Panc1 (cell line): Measurements from ENCODE around the gene NOP56. TPM values are rescaled to one million over a fixed set of nuclear protein-coding genes. Genes with fewer than 3 reads are reported as not detected.
A peak's percentile ranks its signal among the peaks of the same experiment; 100 is the strongest.

Source experiments
- ATAC-seq: fragments of 200-7000 bp; cut with Tn5 transposase; 2 replicates; pipeline ENCODE4 v1.9.1; 2020; ENCODE audit warnings: mild to moderate bottlenecking, moderate library complexity
- BruUV-seq: library from RNA; stranded (reverse); fragments of 400-500 nt; replicated peaks from 2 replicates; lab custom pipeline; 2021; lab: Mats Ljungman, UMichigan
- CTCF ChIA-PET: fragments of 300-600 bp; sonication (Branson Sonifier 250); formaldehyde crosslinking; loops from one replicate; lab custom pipeline; 2022; ENCODE audit warnings: antibody characterized with exemption; lab: Charles Lee
- POLR2A ChIA-PET: fragments of 300-600 bp; sonication (Branson Sonifier 250); formaldehyde crosslinking; loops from one replicate; lab custom pipeline; 2022; ENCODE audit warnings: antibody characterized with exemption; lab: Charles Lee
- DNase-seq: peaks from one replicate; pipeline ENCODE4 v3.0.0-alpha.2; 2010; ENCODE audit warnings: low read depth, low spot score
- H3K27ac ChIP-seq: 2 replicates; pipeline ENCODE4 v1.5.1; 2011; ENCODE audit warnings: mild to moderate bottlenecking, low read length, inconsistent platforms
- H3K27me3 ChIP-seq: fragments of 200-500 bp; sonication (Bioruptor generic); 2 replicates; pipeline ENCODE4 v1.6.0; 2014; ENCODE audit warnings: low read length, inconsistent platforms; ENCODE audit not compliant: control insufficient read depth, insufficient read depth
- H3K36me3 ChIP-seq: fragments of 200-500 bp; sonication (Bioruptor generic); 2 replicates; pipeline ENCODE4 v1.5.1; 2014; ENCODE audit warnings: inconsistent platforms, mild to moderate bottlenecking, low read length, moderate library complexity; ENCODE audit not compliant: control insufficient read depth, insufficient read depth
- H3K4me1 ChIP-seq: 2 replicates; pipeline ENCODE4 v1.5.1; 2011; ENCODE audit warnings: inconsistent platforms, mild to moderate bottlenecking, low read length, moderate library complexity; ENCODE audit not compliant: control insufficient read depth, insufficient read depth
- H3K4me3 ChIP-seq, 2 experiments: 2 replicates each; pipeline ENCODE4 v1.5.1; 2011 to 2012; ENCODE audit warnings: low read depth in 2 of 2, low read length in 2 of 2, mild to moderate bottlenecking in 2 of 2, inconsistent platforms in 1 of 2, moderate library complexity in 1 of 2
- H3K9me3 ChIP-seq: fragments of 200-500 bp; sonication (Bioruptor generic); 2 replicates; pipeline ENCODE4 v1.5.1; 2014; ENCODE audit warnings: low read depth, mild to moderate bottlenecking, inconsistent platforms, low read length, moderate library complexity; ENCODE audit not compliant: control insufficient read depth, insufficient read depth
- POLR2AphosphoS5 ChIP-seq: IDR thresholded peaks from 2 replicates; pipeline ENCODE4 v1.6.1; 2012; ENCODE audit warnings: mild to moderate bottlenecking, low read depth, low read length, moderate library complexity
- SIN3A ChIP-seq: IDR thresholded peaks from 2 replicates; pipeline ENCODE4 v1.6.1; 2012; ENCODE audit warnings: low read depth, mild to moderate bottlenecking, low read length, moderate library complexity, borderline replicate concordance; ENCODE audit not compliant: insufficient read depth
- TCF7L2 ChIP-seq: IDR thresholded peaks from 2 replicates; pipeline ENCODE4 v1.6.1; 2011; ENCODE audit warnings: mild to moderate bottlenecking, low read depth, low read length, inconsistent platforms
- in situ Hi-C: cut with HindIII; loops from 2 replicates; pipeline ENCODE4 v1.10.0; 2016; ENCODE audit warnings: low sequenced_read_pairs, low pct_unique_long_range_greater_than_20kb
- intact Hi-C: fragments of 100-400 bp; cut with micrococcal nuclease; formaldehyde crosslinking; loops from one replicate; pipeline ENCODE4 v1.10.0; 2022; ENCODE audit not compliant: unreplicated experiment
- total RNA-seq: library from RNA; stranded (reverse); gene quantifications from one replicate; pipeline ENCODE4 v1.2.1, GENCODE V29; 2021; ENCODE audit not compliant: unreplicated experiment
- TF ChIP-seq, protein P1 (sequence below): fragments of 450-650 bp; IDR thresholded peaks from 2 replicates; pipeline ENCODE4 v1.5.1; 2017; ENCODE audit warnings: mild to moderate bottlenecking
- TF ChIP-seq, protein P2 (sequence below), 2 experiments: IDR thresholded peaks; 2 replicates each; pipeline ENCODE4 v1.6.1; 2011 to 2012; ENCODE audit warnings: low read depth in 2 of 2, control low read depth in 1 of 2, low read length in 1 of 2, mild to moderate bottlenecking in 1 of 2, moderate library complexity in 1 of 2; ENCODE audit not compliant: insufficient read depth in 1 of 2

NOP56 gene
- total RNA-seq, 1 experiment from 2014 or later = 354 TPM

DNA sequence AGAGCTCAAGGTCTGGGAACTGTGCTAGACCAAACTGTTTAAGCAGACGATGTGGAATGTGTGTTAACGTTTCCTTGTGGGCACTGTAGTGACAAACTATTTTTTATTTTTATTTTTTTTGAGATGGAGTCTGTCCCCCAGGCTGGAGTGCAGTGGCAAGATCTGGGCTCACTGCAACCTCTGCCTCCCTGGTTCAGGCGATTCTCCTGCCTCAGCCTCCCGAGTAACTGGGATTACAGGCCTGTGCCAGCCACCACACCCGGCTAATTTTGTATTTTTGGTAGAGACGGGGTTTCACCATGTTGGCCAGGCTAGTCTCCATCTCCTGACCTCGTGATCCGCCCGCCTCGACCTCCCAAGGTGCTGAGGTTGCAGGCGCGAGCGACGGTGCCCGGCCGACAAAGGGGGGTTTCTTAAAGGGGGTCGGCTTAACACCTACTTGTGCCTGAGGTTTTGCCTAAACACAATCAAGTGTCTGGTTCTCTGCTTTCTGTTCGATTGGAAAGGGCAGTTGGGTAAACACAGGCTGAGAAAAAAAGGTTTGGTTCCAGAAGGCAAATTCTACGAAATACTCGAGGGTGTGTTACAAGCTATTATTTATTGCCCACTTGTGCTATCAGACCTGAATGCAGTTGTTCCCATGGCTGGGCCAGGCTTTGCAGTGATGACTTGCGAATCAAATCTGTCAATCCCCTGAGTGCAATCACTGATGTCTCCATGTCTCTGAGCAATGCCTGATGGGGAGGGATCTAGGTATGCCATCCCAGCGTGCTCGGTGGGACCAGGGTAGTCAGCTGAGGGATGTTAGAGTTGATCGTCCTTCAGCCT, 1.3 kb downstream of the NOP56 start:
- ATAC-seq = no peak
- no peak for DNase-seq
- BruUV-seq = no TSS peak
- Histone ChIP-seq H3K4me3 (peak overlapping the region; percentile 80 to 99), H3K36me3 (peaks cover 38% of the 10 kb centered on the region), H3K4me1 (peaks cover 16% of the 10 kb centered on the region), H3K9me3 (no peaks in the 10 kb centered on the region), H3K27me3 (no peaks in the 10 kb centered on the region), H3K27ac (peak overlapping the region; percentile 88)
- intact Hi-C loops (no loop called here), in situ Hi-C loops (no loop called here)
- ChIA-PET CTCF (no interaction called here), POLR2A (interaction anchor here (0.6 to 0.7 kb wide), 2 partner anchors 10 to 209 kb away, joined by 3 to 4 read pairs; partner anchors contain the start of gene IDH3B)
- TF ChIP-seq, protein P1, sequence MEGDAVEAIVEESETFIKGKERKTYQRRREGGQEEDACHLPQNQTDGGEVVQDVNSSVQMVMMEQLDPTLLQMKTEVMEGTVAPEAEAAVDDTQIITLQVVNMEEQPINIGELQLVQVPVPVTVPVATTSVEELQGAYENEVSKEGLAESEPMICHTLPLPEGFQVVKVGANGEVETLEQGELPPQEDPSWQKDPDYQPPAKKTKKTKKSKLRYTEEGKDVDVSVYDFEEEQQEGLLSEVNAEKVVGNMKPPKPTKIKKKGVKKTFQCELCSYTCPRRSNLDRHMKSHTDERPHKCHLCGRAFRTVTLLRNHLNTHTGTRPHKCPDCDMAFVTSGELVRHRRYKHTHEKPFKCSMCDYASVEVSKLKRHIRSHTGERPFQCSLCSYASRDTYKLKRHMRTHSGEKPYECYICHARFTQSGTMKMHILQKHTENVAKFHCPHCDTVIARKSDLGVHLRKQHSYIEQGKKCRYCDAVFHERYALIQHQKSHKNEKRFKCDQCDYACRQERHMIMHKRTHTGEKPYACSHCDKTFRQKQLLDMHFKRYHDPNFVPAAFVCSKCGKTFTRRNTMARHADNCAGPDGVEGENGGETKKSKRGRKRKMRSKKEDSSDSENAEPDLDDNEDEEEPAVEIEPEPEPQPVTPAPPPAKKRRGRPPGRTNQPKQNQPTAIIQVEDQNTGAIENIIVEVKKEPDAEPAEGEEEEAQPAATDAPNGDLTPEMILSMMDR = no peak
- no peak for TF ChIP-seq POLR2AphosphoS5
- TF ChIP-seq, protein P2, sequence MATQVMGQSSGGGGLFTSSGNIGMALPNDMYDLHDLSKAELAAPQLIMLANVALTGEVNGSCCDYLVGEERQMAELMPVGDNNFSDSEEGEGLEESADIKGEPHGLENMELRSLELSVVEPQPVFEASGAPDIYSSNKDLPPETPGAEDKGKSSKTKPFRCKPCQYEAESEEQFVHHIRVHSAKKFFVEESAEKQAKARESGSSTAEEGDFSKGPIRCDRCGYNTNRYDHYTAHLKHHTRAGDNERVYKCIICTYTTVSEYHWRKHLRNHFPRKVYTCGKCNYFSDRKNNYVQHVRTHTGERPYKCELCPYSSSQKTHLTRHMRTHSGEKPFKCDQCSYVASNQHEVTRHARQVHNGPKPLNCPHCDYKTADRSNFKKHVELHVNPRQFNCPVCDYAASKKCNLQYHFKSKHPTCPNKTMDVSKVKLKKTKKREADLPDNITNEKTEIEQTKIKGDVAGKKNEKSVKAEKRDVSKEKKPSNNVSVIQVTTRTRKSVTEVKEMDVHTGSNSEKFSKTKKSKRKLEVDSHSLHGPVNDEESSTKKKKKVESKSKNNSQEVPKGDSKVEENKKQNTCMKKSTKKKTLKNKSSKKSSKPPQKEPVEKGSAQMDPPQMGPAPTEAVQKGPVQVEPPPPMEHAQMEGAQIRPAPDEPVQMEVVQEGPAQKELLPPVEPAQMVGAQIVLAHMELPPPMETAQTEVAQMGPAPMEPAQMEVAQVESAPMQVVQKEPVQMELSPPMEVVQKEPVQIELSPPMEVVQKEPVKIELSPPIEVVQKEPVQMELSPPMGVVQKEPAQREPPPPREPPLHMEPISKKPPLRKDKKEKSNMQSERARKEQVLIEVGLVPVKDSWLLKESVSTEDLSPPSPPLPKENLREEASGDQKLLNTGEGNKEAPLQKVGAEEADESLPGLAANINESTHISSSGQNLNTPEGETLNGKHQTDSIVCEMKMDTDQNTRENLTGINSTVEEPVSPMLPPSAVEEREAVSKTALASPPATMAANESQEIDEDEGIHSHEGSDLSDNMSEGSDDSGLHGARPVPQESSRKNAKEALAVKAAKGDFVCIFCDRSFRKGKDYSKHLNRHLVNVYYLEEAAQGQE (IDR thresholded peaks at IDR 0.05; ENCODE audit: insufficient read depth in 1 of 2, low read depth in 2 of 2, low read length in 1 of 2) = no peak
- TF ChIP-seq SIN3A = no peak
- no peak for TF ChIP-seq TCF7L2

DNA sequence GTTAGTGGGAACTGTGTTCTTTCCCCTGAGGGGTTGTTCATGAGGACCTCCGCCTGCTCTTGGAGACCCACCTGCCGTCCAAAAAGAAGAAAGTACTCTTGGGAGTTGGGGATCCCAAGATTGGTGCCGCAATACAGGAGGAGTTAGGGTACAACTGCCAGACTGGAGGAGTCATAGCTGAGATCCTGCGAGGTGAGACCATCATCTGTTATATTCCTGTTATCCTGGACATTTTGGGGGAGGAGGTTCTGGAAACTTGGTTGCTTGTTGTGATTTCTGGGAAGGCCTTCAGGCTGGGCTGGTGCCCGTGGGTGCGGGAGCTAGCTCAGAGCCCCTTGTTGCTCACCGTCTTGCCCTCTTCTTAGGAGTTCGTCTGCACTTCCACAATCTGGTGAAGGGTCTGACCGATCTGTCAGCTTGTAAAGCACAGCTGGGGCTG, 2.0 kb downstream of the NOP56 start:
- peak overlapping the region; percentile 80 to 99 for H3K4me3 ChIP-seq
- H3K36me3 ChIP-seq = peaks cover 38% of the 10 kb centered on the region
- in situ Hi-C loops (no loop called here), intact Hi-C loops (no loop called here)
- DNase-seq = no peak
- H3K9me3 ChIP-seq = no peaks in the 10 kb centered on the region
- POLR2A ChIA-PET = no interaction called here
- BruUV-seq = no TSS peak
- TF ChIP-seq POLR2AphosphoS5 = no peak
- TF ChIP-seq, protein P2 (IDR thresholded peaks at IDR 0.05; ENCODE audit: insufficient read depth in 1 of 2, low read depth in 2 of 2, low read length in 1 of 2) = no peak
- no peak for TF ChIP-seq TCF7L2
- no peak for TF ChIP-seq SIN3A
- TF ChIP-seq, protein P1 = no peak
- H3K4me1 ChIP-seq = peaks cover 16% of the 10 kb centered on the region
- no peaks in the 10 kb centered on the region for H3K27me3 ChIP-seq
- peak overlapping the region; percentile 88 for H3K27ac ChIP-seq
- no peak for ATAC-seq
- CTCF ChIA-PET = no interaction called here
